HepG2 (cell line): ENCODE measurements around the gene SPATA25. TPM values are rescaled to one million over a fixed set of nuclear protein-coding genes. Genes with fewer than 3 reads are reported as not detected.

ENCODE experiments used
- FOXA3 ChIP-seq: IDR thresholded peaks from 2 replicates; pipeline ENCODE4 v1.6.1; 2016; ENCODE audit warnings: missing genetic modification reagents, missing compliant biosample characterization
- GZF1 ChIP-seq: sonication (generic); formaldehyde crosslinking; IDR thresholded peaks from 2 replicates; pipeline ENCODE4 v1.5.1; 2020; ENCODE audit warnings: mild to moderate bottlenecking, missing genetic modification reagents
- HES4 ChIP-seq: sonication (generic); formaldehyde crosslinking; IDR thresholded peaks from 2 replicates; pipeline ENCODE4 v1.9.0; 2021; ENCODE audit warnings: mild to moderate bottlenecking, missing genetic modification reagents, borderline replicate concordance
- LRRFIP1 ChIP-seq: sonication (generic); formaldehyde crosslinking; conservative IDR thresholded peaks from 2 replicates; pipeline ENCODE4 v1.4.0; 2020; ENCODE audit warnings: missing genetic modification reagents
- MBD4 ChIP-seq: IDR thresholded peaks from 2 replicates; pipeline ENCODE4 v1.6.1; 2012; ENCODE audit warnings: low read length, inconsistent platforms, borderline replicate concordance
- PITX1 ChIP-seq: sonication (generic); formaldehyde crosslinking; IDR thresholded peaks from 2 replicates; pipeline ENCODE4 v1.5.1; 2020; ENCODE audit warnings: mild to moderate bottlenecking, missing genetic modification reagents
- RARG ChIP-seq: sonication (generic); formaldehyde crosslinking; IDR thresholded peaks from 2 replicates; pipeline ENCODE4 v1.4.0; 2020; ENCODE audit warnings: low read depth, mild to moderate bottlenecking, missing genetic modification reagents
- RFXAP ChIP-seq: sonication (generic); formaldehyde crosslinking; IDR thresholded peaks from 2 replicates; pipeline ENCODE4 v1.4.0; 2020; ENCODE audit warnings: missing genetic modification reagents, borderline replicate concordance
- WIZ ChIP-seq: sonication (generic); formaldehyde crosslinking; IDR thresholded peaks from 2 replicates; pipeline ENCODE4 v1.5.1; 2020; ENCODE audit warnings: mild to moderate bottlenecking, missing genetic modification reagents
- ZBTB21 ChIP-seq: sonication (generic); formaldehyde crosslinking; IDR thresholded peaks from 2 replicates; pipeline ENCODE4 v1.4.0; 2020; ENCODE audit warnings: missing genetic modification reagents
- ZC3H13 ChIP-seq: sonication (generic); formaldehyde crosslinking; IDR thresholded peaks from 2 replicates; pipeline ENCODE4 v1.8.1; 2023; ENCODE audit warnings: mild to moderate bottlenecking, missing genetic modification reagents, moderate library complexity
- ZFYVE20 ChIP-seq: sonication (generic); formaldehyde crosslinking; IDR thresholded peaks from 2 replicates; pipeline ENCODE4 v1.8.0; 2023; ENCODE audit warnings: low read depth, mild to moderate bottlenecking, moderate library complexity, missing genetic modification reagents, borderline replicate concordance
- ZMYM3 ChIP-seq: sonication (generic); formaldehyde crosslinking; IDR thresholded peaks from 2 replicates; pipeline ENCODE4 v1.5.1; 2020; ENCODE audit warnings: mild to moderate bottlenecking, missing genetic modification reagents
- ZNF234 ChIP-seq: sonication (generic); formaldehyde crosslinking; conservative IDR thresholded peaks from 2 replicates; pipeline ENCODE4 v1.5.1; 2020; ENCODE audit warnings: mild to moderate bottlenecking, missing genetic modification reagents
- ZNF260 ChIP-seq: sonication (generic); formaldehyde crosslinking; IDR thresholded peaks from 2 replicates; pipeline ENCODE4 v1.4.0; 2020; ENCODE audit warnings: missing genetic modification reagents, low read depth, mild to moderate bottlenecking, borderline replicate concordance
- ZNF326 ChIP-seq: sonication (generic); formaldehyde crosslinking; IDR thresholded peaks from 2 replicates; pipeline ENCODE4 v1.4.0; 2020; ENCODE audit warnings: missing genetic modification reagents, borderline replicate concordance
- ZNF331 ChIP-seq: sonication (generic); formaldehyde crosslinking; IDR thresholded peaks from 2 replicates; pipeline ENCODE4 v1.4.0; 2020; ENCODE audit warnings: missing genetic modification reagents
- polyA plus RNA-seq, 8 experiments: library from polyadenylated mRNA; depleted of rRNA in 3 of 8; stranded (reverse) in 7 of 8; unstranded in 1 of 8; fragments of >200 nt; fragmentation: Illumina TruSeq in 4 of 8; extraction: Trizol in 4 of 8; gene quantifications; 2 replicates each; pipeline versions ENCODE4 v1.2.1 to v1.2.3, GENCODE V29; 2011 to 2016; ENCODE audit warnings: low read depth in 4 of 8, missing spikeins in 1 of 8, mixed read lengths in 1 of 8; ENCODE audit not compliant: insufficient read depth in 1 of 8
- total RNA-seq, 5 experiments: library from RNA; depleted of rRNA; stranded (reverse); fragments of >200 nt; fragmentation: Illumina TruSeq; extraction: Trizol; gene quantifications; 2 replicates each; pipeline ENCODE4 v1.2.3, GENCODE V29; 2016; ENCODE audit warnings: low read depth in 1 of 5
- TF ChIP-seq, protein P1 (sequence below): sonication (generic); formaldehyde crosslinking; IDR thresholded peaks from one replicate; pipeline ENCODE4 v1.5.1; 2020; ENCODE audit warnings: mild to moderate bottlenecking, missing genetic modification reagents; ENCODE audit errors: not compliant biosample characterization
- TF ChIP-seq, protein P2 (sequence below): sonication (generic); formaldehyde crosslinking; IDR thresholded peaks from 2 replicates; pipeline ENCODE4 v1.4.0; 2020; ENCODE audit warnings: missing genetic modification reagents, borderline replicate concordance

Gene SPATA25
- total and polyA plus RNA-seq, 2 of the 13 experiments (the other 11 are each of a cell fraction or from before 2014, with no cell fraction given), result 4.8 to 7.6 TPM

- TF ChIP-seq, protein P1, sequence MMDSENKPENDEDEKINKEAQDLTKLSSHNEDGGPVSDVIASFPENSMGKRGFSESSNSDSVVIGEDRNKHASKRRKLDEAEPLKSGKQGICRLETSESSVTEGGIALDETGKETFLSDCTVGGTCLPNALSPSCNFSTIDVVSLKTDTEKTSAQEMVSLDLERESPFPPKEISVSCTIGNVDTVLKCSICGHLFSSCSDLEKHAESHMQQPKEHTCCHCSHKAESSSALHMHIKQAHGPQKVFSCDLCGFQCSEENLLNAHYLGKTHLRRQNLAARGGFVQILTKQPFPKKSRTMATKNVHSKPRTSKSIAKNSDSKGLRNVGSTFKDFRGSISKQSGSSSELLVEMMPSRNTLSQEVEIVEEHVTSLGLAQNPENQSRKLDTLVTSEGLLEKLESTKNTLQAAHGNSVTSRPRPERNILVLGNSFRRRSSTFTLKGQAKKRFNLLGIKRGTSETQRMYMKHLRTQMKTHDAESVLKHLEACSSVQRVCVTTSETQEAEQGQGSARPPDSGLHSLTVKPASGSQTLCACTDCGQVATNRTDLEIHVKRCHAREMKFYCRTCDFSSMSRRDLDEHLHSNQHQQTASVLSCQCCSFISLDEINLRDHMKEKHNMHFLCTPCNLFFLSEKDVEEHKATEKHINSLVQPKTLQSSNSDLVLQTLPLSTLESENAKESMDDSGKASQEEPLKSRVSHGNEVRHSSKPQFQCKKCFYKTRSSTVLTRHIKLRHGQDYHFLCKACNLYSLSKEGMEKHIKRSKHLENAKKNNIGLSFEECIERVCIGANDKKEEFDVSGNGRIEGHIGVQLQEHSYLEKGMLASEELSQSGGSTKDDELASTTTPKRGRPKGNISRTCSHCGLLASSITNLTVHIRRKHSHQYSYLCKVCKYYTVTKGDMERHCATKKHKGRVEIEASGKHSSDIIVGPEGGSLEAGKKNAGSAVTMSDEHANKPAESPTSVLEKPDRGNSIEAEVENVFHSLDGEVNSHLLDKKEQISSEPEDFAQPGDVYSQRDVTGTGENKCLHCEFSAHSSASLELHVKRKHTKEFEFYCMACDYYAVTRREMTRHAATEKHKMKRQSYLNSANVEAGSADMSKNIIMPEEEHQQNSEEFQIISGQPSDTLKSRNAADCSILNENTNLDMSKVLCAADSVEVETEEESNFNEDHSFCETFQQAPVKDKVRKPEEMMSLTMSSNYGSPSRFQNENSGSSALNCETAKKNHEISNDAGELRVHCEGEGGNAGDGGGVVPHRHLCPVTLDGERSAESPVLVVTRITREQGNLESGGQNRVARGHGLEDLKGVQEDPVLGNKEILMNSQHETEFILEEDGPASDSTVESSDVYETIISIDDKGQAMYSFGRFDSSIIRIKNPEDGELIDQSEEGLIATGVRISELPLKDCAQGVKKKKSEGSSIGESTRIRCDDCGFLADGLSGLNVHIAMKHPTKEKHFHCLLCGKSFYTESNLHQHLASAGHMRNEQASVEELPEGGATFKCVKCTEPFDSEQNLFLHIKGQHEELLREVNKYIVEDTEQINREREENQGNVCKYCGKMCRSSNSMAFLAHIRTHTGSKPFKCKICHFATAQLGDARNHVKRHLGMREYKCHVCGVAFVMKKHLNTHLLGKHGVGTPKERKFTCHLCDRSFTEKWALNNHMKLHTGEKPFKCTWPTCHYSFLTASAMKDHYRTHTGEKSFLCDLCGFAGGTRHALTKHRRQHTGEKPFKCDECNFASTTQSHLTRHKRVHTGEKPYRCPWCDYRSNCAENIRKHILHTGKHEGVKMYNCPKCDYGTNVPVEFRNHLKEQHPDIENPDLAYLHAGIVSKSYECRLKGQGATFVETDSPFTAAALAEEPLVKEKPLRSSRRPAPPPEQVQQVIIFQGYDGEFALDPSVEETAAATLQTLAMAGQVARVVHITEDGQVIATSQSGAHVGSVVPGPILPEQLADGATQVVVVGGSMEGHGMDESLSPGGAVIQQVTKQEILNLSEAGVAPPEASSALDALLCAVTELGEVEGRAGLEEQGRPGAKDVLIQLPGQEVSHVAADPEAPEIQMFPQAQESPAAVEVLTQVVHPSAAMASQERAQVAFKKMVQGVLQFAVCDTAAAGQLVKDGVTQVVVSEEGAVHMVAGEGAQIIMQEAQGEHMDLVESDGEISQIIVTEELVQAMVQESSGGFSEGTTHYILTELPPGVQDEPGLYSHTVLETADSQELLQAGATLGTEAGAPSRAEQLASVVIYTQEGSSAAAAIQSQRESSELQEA (CRISPR knock-in tag), result no peak
- TF ChIP-seq ZMYM3 (CRISPR knock-in tag) (0 out of 2 replicates have a peak, but pooled peaks have one; percentile 61), MBD4 (no peak), ZNF331 (CRISPR knock-in tag) (no peak), FOXA3 (CRISPR knock-in tag) (no peak), WIZ (CRISPR knock-in tag) (no peak), PITX1 (no peak), RFXAP (no peak), RARG (CRISPR knock-in tag) (no peak), ZNF234 (CRISPR knock-in tag) (no peak), ZFYVE20 (CRISPR knock-in tag) (no peak), ZC3H13 (no peak), GZF1 (CRISPR knock-in tag) (no peak), LRRFIP1 (CRISPR knock-in tag) (no peak), ZNF326 (CRISPR knock-in tag) (no peak), ZBTB21 (peak; percentile 95), HES4 (CRISPR knock-in tag) (no peak), ZNF260 (CRISPR knock-in tag) (no peak)
- TF ChIP-seq, protein P2, sequence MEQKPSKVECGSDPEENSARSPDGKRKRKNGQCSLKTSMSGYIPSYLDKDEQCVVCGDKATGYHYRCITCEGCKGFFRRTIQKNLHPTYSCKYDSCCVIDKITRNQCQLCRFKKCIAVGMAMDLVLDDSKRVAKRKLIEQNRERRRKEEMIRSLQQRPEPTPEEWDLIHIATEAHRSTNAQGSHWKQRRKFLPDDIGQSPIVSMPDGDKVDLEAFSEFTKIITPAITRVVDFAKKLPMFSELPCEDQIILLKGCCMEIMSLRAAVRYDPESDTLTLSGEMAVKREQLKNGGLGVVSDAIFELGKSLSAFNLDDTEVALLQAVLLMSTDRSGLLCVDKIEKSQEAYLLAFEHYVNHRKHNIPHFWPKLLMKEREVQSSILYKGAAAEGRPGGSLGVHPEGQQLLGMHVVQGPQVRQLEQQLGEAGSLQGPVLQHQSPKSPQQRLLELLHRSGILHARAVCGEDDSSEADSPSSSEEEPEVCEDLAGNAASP, result no peak
These were observed 18.2 kb upstream of the SPATA25 start (continued) for GRCh38 chr20:45905505-45906079.
